GM12872 (cell line): ENCODE measurements around the gene CBX7.

Source experiments
- TF ChIP-seq, protein P1 (sequence below): IDR thresholded peaks from 3 replicates; pipeline ENCODE4 v1.5.1; 2011; ENCODE audit warnings: low read depth, mild to moderate bottlenecking, low read length, moderate library complexity; ENCODE audit not compliant: insufficient read depth

CBX7 gene

DNA sequence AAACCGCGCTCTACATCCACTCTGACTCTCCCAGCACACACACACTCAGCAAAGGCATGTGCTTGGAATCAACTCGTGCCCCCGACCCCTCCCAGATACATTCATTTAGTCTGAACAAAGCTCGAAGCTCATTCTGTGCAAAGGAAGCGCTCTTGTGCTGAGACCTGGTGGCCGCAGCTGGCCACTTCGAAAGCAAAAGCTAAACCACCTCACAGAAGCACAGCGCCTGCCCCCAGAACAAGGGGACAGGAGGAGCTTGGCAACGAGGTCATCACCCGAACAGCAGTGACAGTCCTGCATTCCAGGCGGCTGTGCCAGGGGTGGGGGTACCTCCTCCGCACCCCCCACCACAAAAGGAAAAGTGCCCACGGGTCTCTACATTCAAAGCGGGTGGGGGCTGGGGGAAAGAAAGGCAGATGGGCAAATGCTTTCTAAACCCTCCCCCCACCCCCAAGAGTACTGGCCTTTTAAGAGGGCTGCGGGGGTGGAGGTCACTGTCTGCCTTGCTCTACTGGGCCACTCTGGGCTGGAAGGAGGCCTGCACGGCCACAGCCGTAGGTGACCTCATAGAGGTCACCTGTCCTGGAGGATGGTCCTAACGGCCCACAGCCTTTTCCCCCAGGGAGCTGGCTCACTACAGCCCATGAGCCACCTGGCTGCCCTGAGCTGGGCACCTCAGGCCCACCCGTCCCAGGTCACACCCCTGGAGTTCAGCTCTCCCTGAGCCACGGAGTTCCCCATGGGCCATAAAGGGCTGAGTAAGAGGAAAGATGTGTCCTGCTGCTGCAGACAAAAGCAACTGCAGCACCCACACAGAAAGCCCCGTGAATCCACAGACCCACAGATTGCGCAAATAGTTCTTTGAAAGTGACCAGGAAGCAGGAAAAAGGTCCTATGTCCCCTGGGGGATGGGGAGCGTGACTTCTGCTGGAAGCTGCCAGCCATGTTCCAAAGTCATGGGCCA, 21.3 kb downstream of the CBX7 start:
- TF ChIP-seq, protein P1, sequence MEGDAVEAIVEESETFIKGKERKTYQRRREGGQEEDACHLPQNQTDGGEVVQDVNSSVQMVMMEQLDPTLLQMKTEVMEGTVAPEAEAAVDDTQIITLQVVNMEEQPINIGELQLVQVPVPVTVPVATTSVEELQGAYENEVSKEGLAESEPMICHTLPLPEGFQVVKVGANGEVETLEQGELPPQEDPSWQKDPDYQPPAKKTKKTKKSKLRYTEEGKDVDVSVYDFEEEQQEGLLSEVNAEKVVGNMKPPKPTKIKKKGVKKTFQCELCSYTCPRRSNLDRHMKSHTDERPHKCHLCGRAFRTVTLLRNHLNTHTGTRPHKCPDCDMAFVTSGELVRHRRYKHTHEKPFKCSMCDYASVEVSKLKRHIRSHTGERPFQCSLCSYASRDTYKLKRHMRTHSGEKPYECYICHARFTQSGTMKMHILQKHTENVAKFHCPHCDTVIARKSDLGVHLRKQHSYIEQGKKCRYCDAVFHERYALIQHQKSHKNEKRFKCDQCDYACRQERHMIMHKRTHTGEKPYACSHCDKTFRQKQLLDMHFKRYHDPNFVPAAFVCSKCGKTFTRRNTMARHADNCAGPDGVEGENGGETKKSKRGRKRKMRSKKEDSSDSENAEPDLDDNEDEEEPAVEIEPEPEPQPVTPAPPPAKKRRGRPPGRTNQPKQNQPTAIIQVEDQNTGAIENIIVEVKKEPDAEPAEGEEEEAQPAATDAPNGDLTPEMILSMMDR, result no peak

DNA sequence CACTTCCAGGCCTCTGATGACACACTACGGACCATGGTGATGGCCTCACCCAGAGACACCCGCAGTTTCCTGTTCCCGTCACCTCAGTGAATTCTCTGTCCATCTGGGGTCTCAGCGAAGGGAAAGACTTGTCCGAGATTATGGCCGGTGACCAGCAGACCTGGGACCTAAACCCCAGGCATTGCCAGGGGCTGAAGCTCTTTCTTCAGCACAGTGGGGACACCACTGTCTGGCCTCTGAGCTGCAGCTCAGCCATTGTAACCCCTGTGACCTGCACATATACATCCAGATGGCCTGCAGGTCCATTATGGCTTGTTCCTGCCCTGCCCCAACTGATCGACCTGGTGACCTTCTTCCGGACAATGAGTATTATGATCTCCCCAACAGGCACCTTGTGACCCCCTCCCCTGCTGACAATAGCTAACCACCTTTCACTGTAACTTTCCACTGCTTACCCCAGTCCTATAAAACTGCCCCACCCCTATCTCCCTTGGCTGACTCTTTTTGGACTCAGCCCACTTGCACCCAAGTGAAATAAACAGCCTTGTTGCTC, 22.3 kb downstream of the CBX7 start:
- TF ChIP-seq, protein P1, result no peak

DNA sequence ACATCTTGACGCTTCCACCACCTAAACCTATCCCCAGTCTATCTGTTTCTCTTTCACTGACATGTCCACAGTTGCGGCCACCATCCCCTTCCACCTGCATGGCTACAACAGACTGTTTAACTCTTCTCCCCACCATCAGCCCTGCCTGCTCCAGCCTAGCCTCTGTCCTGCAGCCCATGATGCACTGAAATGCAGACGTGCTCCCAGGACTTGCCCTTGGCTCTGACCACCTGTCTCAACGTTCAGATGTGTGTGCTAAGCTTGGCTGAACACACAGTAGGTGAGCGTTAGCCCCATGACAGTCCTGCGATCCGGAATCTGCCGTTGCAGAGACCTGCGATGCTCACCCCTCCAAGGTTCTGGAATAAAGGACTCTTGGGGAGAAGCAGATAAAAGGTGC, 22.7 kb downstream of the CBX7 start:
- TF ChIP-seq, protein P1, result no peak

DNA sequence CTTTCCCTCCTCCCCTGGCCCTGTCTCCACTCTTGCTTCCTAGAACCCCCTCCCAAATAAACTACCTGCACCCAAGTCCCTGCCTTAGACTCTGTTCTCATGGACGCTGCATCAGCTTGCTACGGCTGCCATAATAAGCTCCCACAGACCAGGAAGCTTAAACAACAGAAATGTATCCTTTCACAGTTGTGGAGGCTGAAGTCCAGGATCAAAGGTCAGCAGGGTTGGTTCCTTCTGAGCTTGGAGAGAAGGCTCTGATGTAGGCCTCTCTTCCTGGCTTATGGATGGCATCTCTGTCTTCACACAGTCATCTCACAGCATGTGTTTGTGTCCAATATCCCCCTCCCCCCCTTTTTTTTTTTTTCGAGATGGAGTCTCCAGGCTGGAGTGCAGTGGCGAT, 23.4 kb downstream of the CBX7 start:
- TF ChIP-seq, protein P1, result no peak

DNA sequence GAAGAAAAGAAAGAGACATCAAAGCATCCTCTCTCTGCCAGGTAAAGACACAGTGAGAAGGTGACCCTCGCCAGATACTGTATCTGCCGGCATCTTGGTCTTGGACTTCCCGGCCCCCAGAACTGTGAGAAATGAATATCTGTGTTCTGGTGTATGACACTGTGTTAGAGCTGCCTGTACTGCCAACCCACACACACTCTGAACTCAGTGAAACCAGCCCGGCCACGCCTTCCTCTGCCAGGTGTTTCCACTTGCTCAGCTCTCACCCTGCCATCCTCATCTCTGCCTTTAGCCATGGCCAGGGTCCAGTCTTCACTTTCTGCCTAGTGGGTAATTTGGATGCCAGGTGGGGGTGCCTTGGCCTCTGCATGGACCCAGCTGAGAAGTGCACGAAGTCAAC, 24.0 kb downstream of the CBX7 start:
- TF ChIP-seq, protein P1, result no peak

DNA sequence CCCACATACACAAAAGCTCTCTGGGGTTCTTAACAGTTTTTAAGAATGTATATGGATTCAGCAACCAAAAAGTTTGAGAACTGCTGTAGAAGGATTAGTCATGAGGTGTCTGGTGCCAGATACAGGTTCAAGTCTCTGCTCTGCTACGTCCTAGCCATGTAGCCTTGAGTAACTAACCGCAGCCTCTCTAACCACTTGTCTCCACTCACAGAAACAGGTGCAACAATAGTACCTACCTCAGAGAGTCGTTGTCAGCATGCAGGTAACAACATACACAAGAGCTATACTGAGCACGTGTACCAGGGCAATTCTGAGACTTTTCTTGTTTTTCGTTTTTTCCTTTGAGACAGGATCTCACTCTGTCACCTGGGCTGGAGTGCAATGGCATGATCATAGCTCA, 26.9 kb downstream of the CBX7 start:
- TF ChIP-seq, protein P1, result no peak

- TF ChIP-seq, protein P1, result no peak
Measured at GRCh38 chr22:39123751-39124581, 28.5 kb downstream of the CBX7 start.
